HG03175 (cell line): ENCODE results near the gene PCNT.

Experiments used
- ATAC-seq: cut with Tn5 transposase; IDR thresholded peaks from one replicate; pipeline ENCODE4 v1.9.1; 2021; ENCODE audit warnings: mild to moderate bottlenecking, moderate library complexity; ENCODE audit not compliant: unreplicated experiment

Gene PCNT

DNA sequence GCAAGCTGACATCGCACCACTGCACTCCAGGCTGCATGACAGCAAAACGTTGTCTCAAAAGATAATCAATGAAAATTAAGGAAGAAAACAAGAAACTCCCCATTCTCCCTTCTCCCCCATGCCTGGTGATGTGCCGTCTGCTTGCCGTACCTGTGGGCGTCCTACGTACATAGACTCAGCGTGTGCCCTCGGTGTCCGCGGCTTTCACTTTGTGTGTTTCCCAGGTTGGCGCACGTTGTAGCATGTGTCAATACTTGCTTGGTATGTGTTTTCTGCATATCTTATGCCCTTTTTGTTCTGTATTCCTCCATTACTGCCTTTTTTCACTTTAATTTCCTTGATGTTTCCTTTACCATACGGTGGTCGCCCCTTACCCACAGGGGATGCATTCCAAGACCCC lies 53.8 kb downstream of the PCNT start:
- no peak for ATAC-seq

DNA sequence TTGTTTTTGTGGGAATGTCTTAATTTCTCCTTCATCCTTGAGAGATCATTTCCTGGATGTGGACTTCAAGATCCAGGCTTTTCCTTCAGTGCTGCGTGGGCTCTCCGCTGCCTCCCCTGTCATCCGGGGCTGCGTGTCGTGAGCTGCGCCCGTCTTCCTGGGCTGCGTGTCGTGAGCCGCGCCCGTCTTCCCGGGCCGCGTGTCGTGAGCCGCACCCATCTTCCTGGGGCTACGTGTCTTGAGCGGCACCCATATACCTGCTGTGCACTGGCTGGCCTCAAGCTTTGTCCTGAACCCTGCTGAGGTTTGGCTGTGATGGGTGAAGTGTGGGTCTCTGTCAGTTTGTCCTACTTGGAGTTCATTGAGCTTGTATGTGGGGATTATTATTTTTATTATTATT lies 55.1 kb downstream of the PCNT start:
- ATAC-seq = no peak

DNA sequence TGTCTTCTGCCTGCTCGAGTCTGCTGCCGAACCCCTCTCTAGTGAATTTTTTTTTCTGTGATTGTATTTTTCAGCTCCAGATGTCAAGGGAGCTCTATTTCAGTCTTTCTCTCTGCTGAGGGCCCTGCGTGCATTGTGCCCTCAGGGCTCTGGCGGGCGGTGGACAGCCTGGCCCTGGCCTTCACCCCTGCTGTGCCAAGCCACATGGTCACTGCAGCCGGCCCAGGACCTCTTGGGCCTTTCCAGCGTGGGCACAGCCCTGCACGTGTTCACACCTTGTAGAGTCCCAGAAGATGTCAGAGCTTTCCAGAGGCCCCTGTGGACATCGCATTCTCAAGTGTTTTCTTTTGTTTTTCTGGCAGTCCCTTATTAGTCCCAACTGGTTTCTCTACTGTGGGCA lies 55.7 kb downstream of the PCNT start:
- no peak for ATAC-seq

DNA sequence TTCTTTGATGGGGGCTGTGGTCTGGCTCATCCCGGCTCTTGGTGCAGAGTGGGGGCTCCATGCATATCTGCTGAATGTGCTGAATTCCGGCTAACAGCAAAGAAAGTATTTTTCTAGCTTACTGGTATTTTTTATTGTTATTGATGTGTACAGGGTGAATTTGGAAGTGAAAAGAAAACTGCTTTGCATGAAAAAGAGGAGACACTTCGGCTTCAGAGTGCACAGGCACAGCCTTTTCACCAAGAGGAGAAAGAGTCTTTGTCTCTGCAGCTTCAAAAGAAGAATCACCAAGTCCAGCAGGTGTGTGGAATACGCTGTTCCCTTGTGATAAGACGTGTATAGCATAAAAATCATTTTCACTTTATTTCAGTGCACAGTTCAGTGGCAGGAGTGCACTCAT lies 57.6 kb downstream of the PCNT start:
- ATAC-seq = no peak

DNA sequence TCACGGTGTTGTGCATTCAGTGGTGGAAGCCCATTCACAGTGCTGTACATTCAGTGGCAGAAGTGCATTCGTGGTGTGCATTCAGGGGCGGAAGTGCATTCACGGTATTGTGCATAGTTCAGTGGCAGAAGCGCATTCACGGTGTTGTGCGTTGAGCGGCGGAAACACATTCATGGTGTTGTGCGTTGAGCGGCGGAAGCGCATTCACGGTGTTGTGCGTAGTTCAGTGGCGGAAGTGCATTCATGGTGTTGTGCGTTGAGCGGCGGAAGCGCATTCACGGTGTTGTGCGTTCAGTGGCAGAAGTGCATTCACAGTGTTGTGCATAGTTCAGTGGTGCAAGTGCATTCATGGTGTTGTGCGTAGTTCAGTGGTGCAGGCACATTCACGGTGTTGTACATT lies 60.6 kb downstream of the PCNT start:
- no peak for ATAC-seq

DNA sequence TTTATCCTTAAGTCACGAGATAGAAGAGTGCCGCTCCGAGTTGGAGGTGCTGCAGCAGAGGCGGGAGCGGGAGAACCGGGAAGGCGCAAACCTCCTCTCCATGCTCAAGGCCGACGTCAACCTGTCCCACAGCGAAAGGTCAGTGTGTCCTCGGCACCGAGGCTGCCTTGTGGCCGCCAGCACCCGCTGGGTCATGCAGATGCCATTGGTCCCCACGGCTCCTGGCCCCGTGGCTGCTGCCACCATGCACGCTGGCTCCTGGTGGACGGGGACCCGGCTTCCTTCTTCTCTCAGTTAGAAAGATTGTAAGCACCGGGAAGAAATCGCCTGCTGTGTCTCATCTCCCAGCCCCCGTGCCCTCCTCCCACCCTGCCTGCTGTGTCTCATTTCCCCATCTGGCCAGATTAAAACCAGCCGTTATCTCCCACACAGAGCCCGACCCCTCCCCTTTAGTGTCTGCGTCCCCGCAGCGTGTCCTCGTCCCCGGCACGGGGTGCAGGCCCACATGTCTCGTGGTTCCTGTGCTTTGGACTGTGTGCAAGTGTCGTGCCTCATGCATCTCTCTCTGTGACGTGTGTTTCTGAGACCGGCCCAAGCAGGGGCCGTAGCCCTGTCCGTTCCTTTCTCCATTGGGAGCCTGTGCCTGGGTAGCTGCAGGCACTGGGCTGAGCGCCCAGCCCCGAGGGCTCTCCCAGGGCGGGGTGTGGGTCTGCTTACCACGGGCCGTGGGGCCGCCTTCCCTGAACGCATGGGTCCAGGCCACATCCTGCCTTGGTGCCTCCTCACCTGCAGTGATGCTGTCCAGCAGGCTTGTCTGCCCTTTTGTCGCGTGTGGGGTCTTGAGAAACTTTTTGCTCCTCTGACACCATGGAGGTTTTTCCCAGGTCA lies 62.1 kb downstream of the PCNT start:
- no peak for ATAC-seq

DNA sequence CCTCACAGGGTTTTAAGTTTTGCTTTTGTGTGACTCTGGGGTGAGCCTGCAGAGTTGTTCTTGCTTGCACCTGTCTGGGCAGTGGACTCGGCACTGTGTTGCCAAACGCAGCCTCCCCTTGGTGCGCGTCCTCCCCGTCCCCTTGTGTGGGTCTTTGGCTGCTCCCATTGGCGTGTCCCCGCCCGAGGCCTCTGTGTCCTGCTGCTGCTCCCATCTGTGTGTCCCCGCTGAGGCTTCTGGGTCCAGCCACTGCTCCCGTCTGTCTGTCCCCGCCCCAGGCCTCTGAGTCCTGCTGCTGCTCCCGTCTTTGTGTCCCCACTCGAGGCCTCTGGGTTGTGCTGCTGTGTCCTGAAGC lies 62.8 kb downstream of the PCNT start:
- no peak for ATAC-seq

DNA sequence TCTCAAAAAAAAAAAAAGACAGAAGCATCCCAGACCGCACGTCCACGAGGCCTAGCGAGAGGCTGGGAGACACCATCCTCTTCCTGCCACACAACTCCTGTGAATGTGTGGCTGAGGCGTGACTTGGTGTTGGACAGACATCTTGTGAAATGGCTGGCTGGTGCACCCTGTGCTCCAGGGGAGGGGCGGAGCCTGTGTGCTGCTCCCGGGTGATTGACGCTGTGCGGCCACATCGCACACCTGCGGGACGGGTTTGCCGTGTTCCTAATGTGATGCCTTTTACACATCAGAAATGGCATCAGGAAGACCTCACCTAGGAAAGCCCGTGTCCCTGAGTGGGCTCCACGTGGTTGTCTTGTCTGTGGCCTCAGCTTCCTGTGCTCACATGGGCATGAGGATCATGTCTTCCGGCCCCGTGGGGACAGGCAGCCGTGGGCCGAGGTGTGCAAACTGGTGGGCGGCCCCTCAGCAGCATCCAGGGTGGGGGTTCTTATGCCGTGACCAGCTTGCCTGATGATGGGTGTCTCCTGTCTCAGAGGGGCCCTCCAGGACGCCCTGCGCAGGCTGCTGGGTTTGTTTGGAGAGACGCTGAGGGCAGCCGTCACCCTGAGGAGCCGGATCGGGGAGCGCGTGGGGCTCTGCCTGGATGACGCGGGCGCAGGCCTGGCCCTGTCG lies 64.4 kb downstream of the PCNT start:
- no peak for ATAC-seq

DNA sequence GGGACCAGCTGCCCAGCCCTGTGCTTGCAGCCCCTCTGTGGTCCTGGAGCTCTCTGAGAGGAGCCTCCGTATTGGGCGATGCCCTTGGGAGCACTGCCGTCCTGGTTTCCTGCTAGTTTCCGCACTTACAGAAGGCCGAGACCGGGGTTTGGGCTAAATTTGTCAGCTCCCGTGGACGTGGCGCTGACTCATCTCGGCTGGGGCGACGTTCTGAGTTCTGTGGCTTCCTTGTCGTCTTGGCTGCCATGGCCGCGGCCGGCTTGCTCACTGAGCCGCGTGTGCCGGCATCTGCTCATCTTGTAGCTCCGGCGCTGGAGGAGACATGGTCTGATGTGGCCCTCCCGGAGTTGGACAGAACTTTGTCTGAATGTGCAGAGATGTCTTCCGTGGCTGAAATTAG lies 64.9 kb downstream of the PCNT start:
- no peak for ATAC-seq

DNA sequence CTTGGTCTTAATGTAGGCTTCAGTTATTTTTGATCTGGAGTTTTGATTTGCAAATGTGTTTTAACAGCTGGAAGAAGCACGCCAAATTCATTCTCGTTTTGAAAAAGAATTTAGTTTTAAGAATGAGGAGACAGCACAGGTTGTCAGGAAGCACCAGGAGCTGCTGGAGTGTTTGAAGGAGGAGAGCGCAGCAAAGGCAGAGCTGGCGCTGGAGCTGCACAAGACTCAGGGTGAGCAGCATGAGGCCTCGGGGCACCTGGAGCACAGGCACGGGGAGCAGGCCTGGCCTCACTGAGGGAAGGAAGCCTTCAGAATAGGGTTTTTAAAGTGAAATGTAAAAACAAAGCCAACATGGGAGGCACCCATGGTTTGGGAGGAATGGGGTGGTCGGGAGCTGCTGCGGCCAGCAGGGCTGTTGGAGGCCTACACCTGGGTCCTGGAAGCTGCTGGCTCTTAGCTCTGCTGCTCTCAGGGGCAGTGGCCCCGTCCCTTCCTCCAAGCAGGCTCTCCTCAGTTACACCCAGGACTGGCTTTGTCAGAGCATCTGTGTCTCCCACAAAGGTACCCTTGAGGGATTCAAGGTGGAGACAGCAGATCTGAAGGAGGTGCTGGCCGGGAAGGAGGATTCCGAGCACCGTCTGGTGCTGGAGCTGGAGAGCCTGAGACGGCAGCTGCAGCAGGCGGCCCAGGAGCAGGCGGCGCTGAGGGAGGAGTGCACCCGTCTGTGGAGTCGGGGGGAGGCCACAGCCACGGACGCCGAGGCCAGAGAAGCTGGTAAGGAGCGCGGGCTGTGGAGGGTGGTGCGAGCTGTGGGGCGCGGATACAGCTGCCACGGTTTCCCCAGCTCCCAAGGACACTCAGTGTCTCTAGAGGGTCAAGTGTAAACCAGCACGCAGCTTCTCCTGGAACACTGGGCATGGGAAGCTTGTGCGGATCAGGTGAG lies 66.9 kb downstream of the PCNT start:
- ATAC-seq = no peak

DNA sequence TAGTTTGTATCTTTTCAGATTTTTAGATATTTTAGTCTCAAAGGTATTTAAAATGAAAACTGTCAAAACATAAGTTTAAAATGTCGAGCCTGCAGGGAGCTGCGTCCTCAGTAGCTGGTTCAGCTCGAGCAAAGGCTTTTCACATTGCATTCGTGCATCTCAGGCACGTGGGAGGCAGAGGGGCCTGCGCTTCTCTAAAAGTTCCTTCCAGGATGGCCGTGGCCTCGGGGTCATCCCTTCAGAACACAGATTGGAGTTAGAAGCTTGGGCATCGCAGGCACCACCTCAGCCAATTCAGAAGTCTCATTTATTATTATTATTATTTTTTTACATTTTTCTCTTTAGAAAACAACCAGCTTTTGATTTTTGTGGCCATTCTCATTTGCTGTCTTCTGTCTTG lies 67.8 kb downstream of the PCNT start:
- no peak for ATAC-seq

DNA sequence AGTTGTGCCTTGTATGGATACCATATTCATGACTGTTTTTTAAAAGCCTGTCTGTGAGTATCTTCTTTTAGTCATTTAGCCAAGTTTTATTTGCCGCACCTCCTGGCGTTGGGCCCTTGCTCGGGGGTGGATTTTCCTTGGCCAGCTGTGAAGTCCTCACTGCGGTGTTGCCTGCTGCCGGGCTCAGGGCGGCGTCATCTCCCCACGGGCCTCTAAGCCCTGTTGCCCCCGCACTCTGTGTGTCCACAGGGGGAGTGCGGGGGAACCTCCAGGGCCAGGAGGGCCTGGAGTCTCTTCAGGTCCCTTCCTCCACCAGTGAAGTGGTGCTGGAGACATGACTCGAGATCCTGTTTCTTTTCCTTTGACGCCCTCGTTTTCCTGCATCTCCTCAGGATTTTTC lies 69.0 kb downstream of the PCNT start:
- ATAC-seq = no peak

DNA sequence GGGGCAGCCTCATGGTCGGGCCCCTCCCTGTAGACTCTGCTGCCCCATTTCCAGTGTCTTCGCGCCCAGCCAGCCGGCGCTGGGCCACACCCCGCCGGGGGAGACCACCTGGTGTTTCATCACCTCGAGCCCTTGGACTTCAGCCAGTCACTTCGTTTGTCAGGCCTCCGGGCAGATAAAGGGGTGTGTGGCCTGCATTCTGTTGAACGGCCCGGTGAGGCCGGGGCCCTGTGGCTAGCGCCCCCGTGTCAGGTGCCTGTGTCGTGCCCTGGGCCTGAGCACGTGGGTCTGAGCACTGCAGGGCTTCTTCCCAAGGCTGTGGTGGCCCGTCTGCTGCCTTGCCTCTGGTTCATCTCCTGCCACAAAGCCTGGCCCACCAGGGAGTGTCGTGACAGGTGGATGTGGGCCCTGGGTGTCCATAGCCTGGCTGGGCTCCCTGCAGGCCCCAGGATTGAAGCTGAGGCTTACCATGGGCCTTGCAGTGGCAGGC lies 69.5 kb downstream of the PCNT start:
- no peak for ATAC-seq

DNA sequence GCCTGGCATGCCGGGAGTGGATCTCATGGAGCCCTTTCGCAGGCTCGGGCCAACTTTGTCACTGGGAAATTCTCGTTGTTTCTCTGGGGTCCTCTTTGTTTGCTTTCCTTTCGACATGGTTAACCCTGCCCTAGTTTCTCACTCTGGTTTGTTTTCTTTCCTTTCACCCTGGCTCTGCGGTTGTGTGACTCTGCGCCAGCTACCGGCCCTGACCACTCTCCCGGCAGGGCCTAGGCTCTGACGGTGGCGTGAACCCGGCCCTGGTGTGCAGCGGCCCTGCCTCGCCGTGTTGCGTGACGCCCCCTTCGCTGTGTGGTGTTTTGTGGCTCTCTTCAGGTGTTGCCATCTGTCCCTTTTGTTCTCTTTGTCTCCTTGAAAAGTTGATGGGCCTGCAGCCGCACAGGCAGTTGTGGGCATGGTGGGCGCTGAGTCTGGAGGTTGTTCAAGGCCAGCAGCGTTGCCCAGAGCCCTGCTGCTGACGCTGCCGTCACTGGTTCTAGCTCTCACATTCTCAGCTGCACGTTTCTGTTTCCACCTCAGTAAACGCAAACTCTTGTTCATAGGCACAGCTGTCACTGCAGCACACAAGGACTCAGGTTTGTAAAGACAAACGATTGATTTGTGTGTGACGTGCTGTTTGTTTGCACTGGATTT lies 70.1 kb downstream of the PCNT start:
- ATAC-seq = no peak

DNA sequence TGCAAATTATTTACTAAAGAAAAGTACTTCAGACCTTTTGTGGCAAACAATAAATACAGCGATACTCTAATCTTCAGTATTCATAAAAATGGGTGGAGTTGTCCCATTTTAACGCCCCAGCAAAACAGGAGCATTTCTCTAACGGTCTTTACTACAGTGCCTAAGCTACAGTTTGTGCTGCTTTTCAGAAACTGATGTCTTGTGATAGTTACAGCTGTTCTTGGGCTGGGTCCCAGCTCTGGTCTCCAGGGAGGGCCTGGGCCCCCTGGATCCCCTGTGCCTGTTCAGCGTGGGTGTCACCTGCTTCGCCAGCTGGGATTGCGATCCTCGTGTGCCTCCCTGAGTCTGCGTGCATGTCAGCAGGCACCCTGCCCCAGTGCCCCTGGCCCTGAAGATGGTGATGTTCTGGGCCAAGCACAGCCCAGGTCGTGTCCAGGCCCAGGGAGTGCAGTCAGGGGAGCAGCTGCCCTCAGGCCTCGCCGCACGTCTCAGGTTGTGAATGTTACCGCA lies 70.7 kb downstream of the PCNT start:
- no peak for ATAC-seq

DNA sequence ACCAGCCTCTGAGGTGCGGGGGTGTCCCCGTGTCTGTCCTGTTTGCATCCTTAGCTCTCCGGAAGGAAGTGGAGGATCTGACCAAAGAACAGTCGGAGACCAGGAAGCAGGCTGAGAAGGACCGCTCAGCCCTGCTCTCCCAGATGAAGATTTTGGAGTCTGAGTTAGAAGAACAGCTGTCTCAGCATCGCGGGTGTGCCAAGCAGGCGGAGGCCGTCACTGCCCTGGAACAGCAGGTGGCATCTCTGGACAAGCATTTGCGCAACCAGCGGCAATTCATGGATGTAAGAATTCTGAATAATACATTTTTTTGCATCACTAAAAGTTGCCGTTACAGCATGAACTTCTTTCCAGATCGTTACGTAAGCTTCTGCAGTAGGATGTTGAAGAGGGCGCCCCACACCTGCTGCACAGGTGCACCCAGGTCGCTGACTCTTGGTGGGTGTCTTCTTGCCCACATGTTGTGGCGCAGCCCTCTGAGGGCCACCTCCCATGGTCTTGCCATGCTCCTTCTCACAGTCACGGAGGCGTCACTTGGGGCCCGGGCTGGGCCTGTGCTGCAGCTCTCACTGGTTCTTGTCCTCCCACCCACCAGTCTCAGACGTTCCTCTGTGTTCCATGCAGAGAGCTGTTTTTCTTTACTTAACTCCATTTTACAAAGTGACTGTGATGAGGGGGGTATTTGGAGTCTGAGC lies 73.4 kb downstream of the PCNT start:
- ATAC-seq = no peak

DNA sequence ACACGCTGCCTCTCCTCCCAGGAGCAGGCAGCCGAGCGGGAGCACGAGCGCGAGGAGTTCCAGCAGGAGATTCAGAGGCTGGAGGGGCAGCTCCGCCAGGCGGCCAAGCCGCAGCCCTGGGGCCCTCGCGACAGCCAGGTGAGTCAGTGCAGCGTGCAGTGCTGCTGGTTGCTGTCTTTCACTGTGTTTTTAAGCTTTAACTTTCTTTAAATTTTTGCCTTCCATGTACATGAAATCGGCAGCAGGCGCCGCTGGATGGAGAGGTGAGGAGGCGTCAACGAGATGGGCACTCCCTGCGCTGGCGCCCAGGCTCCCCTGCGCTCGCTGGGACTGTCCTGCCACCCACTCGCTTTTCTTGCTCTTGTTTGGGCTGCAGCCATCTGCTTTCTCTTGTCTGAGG lies 74.0 kb downstream of the PCNT start:
- no peak for ATAC-seq

DNA sequence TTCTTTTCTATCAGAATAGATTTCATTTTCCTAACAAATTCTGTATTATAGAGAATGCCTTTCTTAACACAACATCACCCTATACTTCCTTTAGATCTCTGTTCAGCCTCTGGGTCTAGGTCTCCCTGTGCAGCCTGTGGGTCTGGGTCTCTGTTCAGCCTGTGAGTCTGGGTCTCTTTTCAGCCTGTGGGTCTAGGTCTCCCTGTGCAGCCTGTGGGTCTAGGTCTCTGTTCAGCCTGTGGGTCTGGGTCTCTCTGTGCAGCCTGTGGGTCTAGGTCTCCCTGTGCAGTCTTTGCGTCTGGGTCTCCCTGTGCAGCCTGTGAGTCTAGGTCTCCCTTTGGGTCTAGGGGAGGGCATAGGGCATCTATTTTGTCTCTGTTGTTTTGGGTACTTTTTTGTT lies 75.2 kb downstream of the PCNT start:
- no peak for ATAC-seq

DNA sequence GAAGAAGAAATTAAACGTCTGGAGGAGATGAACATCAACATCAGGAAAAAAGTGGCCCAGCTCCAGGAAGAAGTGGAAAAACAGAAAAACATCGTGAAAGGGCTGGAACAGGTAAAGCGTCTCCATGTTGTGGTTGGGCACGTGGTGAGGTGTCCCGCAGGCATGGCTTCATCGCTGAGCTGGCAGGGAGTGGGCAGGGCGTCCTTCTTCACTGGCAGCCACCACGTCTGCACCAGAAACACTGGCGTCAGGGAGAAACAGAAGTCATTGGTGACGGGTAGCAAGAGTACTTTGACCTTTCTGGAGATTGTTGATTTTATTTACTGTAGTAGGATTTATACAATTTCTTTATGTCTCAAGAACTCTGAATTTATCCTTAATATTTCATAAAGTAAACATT lies 75.7 kb downstream of the PCNT start:
- ATAC-seq = no peak
